T-helper 1 cell (primary cell): ENCODE results near the gene SLC66A1.

ENCODE experiments used
- DNase-seq, 5 donors: peaks; one replicate each; pipeline ENCODE4 v3.0.0-alpha.2; 2012 to 2020

Gene SLC66A1

DNA sequence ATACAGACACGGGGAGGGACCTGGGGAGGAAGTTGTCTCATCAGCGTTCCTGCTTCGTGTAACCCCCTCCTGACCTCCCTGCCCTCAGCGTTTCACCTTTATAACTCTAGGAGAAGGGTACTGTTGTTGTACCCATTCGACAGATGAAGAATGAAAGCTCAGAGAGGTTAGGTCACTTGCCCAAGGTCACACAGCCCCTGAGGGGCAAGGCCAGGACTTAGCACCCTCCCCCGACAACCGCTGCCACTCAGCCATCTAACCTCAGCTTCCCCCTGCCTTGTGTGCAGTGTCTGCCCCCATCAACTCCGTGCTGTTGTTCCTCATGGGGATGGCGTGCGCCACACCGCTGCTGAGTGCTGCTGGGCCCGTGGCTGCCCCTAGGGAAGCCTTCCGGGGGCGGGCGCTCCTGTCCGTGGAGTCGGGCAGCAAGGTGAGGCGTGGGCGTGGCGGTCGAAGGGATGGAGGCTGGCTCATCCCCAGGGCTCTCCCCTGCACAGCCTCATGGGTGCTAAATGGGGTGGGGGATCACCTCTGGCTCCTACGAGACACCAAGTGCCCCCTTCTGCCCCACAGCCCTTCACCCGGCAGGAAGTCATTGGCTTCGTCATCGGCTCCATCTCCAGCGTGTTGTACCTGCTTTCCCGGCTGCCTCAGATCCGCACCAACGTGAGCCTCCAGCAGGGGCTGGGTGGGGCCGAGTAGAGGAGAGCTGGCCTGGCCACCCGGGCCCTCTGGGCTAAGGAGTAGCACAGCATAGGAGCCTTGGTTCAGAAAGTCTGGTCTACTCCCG is 14.0 kb downstream of the SLC66A1 start:
- DNase-seq, result no peak

DNA sequence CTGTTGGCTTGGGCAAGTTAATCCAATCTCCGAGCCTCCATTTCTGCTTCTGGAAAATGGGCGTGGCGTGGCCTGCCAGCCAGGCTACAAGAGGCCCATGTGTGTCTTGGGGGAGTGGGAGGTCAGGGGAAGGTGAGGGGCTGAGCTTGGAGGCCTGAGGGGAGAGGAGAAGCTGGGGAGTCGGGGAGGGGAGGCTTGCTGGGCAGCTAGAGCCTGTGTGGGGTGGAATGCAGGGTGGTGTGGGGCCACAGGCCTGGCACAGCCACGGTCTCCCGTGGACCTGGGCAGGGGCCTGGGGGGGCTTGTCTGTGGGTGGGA is 14.6 kb downstream of the SLC66A1 start:
- DNase-seq, result no peak

DNA sequence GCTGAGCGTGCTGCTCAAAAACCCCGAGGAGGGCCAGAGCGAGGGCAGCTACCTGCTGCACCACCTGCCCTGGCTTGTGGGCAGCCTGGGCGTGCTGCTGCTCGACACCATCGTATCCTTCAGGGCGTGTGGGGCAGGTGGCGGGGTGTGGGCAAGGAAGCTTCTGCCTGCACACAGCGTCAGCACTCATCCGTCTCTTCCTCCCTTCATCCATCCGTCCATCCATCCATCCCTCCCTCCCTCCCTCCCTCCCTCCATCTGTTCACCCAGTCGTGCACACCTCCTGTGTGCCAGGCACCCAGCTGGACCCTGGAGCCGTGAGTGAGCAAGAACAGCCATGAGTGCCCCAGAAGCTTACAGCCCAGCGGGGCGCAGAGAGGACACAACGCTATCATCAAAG is 15.2 kb downstream of the SLC66A1 start:
- DNase-seq, result no peak

DNA sequence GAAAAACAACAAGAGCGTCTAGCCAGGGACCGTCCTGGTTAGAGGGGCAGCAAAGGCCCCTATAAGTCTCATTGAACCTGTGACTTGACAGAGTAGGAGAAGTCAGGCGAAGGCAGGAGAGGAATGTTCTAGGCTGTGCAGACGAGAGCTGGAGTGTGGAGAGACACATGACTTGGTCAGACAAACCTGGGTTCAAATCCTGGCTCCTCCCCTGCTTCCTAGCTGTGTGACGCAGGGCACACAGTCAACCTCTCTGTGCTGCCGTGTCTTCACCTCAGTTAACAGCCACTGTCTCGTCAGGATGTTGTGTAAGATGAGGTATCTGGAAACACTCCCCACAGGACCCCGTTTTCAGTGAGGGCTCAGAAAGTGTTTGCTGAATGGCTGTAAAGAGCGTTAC is 15.6 kb downstream of the SLC66A1 start:
- DNase-seq, result no peak

DNA sequence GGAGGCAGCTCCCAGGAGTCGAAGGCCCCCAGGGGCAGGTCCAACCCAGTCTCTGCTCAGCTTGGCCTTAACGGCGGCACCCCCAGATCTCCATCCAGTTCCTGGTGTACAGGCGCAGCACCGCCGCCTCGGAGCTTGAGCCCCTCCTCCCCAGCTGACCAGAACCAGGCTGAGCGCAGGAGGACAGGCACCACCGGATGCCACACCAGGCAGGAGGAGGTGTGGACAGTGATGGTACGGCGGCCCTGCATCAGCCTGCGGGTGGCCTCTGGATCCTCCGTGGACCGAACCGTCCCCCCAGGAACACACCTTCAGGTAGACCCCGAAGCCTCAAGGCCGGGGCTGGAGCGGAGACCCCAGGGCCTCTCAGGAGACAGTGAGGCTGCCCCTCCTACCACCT is 16.4 kb downstream of the SLC66A1 start:
- DNase-seq, result no peak

DNA sequence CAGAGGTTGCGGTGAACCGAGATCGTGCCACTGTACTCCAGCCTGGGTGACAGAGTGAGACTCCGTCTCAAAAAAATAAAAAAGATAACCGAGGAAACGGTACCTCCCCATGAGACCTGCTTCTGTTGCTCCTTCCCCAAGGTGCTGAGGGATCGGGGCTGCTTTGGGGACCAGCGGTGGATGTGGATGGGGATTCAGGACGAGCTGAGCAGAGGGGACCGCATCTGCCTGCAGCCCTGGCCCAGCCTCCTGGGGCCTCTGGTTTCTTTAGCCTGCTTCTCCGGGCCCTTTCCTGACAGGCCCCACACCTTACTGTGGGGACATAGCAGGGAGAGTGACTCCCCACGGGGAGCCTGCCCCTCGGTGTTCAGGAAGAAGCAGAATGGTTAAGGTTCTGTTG is 17.1 kb downstream of the SLC66A1 start:
- no peak for DNase-seq

DNA sequence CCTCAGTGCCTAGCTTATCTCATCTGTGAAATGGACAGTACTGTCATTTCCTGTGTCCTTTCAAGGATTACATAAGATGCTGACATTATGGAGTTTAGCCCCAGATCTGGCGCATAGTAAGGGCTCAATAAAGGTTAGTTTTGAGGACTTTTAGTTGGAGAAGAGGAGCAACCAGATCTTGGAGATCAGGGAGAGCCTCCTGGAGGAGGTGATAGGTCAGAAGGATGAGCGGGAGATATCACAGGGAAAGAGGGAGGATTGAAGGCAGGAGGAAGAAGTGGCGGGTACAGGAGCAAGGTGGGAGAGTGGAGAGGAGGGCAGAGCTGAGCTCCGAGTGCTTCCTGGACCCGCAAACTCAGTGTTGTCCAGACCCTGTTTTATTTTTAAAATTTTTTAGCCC is 17.5 kb downstream of the SLC66A1 start:
- no peak for DNase-seq

DNA sequence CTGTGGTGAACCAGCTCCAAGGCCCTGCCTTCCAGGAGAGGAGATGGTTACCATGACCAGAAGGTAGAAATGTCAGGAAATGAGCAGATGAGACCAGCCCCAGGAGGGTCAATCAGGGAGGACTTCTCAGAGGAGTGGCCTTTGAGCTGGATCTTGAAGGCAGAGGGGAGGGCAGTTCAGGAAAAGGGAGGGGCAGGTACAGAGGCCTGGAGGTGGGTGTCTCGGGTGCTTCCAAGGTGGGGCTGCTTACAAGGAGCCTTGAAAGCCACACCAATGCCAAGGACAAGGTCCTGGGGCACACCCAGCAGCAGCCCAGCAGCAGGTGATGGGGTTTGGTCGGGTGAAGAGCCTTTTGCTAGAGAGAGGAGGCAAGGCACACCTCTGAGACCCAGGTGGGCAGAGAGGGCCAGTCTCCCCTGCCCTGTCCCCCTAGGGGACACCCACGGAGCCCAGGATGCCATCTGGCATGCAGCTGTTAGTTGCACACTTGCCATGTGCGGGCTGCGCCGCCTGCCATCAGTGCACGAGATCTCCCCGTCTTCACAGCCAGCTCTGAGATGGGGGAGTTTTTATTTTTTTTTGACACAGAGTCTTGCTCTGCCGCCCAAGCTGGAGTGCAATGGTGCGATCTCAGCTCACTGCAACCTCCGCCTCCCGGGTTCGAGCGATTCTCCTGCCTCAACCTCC is 18.5 kb downstream of the SLC66A1 start:
- DNase-seq, result no peak

DNA sequence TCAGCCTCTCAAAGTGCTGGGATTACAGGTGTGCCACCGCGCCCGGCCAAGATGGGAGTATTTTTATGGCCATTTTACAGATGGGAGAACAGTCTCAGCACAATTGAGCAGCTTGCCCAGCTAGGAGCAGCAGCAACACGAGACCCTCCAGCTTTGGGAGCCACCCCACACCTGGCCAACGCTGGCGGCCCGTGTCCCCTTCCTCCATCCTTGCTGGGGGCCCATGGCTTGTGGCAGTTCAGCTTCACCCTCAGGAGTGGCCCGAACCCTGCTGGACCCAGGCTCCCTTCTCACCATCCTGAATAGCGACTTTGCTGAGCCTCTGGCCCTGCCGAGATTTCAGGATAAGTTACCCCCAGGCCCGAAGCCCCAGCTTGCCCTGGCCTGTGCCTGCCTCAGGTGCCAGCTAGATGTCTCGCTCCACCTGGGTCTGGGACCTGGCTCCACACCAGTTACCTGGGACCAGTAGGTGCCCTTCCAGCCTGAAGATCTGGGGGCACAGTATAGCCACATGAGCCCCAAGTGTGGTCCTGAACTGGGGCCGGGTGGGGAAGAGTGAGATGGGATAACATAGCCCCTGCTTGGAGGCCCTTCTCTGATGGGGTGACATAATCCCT is 19.2 kb downstream of the SLC66A1 start:
- no peak for DNase-seq

DNA sequence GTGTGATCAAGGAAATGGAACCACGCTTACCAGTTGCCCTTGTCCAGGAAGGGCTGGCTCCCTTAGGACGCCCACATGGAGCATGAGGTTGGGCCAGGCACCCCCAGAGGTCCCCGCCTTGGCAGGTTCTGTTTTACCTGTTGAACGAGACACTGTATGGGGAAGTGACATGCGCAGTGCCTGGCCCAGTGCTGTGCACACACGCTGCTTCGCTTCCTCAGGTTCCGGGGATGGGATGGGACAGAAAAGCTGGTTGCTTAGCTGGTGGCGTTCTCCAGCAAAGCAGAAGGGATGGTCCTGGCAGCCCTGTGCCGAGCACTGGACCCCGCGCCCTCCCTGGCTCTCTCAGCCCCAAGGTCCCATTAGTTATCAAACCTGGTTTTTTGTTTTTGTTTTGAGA is 20.7 kb downstream of the SLC66A1 start:
- no peak for DNase-seq

DNA sequence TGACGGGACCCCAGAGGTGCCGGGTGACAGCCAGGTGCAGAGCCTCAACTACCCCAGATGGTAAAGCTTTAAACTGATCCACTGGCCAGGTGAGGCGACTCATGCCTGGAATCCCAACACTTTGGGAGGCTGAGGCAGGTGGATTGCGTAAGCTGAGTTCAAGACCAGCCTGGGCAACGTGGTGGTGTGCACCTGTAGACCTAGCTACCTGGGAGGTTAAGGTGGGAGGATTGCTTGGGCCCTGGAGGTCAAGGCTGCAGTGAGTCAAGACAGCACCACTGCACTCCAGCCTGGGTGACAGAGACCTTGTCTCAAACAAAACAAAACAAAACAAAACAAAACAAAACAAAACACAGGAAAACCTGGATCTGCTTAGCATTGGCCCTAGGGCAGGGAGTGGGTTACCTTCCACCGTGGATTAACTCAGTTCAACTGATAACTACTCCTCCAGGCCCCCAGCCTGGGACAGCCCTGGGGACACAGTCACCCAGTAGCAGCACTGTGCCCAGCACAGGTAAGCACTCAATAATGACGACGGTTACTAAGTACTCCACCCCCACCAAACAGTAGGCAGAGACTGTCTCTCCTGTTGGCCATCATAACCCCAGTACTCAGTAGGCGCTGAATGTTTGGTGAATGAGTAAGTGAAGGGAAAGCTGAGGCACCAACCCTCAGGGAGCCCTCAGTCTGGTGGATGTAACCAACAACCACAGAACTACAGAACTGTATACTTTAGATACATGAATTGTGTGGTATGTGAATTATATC is 21.6 kb downstream of the SLC66A1 start:
- no peak for DNase-seq

DNA sequence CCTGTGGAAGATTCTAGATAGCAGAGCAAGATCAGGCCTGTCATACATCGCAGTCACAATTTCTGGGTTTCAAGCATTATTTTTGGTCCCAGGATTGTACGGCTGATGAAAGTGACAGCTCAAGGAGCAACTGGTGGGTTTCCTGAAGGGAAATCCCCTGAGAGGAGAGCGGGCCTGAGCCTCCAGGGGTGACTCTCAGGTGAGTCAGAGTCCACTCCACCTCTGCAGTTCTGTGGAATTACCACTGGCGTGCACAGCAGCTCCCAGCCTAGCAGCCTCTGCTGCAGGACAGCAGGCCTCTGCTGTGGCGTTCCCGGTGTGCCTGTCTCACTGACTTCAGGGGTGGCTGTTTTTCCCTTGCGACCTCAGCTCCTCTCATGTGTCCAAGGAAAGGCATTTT is 24.4 kb downstream of the SLC66A1 start:
- no peak for DNase-seq

DNA sequence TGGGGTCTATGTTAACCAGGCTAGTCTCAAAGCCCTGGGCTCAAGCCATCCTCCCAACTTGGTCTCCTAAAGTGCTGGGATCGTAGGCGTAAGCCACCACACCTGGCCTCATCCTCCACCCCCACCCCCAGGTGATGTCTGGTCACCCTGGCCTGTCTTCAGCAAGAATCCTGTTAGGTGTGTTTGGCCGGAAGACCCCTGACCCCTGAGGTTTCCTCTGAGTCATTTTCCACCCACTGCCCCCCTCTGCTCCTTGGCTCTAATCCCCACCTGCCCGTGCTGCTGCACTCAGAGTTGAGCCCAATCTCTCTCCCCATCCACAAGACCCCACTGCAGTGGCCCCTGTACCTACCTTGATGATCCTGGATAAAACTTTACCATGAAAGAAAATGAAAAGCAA is 25.2 kb downstream of the SLC66A1 start:
- DNase-seq, result no peak

DNA sequence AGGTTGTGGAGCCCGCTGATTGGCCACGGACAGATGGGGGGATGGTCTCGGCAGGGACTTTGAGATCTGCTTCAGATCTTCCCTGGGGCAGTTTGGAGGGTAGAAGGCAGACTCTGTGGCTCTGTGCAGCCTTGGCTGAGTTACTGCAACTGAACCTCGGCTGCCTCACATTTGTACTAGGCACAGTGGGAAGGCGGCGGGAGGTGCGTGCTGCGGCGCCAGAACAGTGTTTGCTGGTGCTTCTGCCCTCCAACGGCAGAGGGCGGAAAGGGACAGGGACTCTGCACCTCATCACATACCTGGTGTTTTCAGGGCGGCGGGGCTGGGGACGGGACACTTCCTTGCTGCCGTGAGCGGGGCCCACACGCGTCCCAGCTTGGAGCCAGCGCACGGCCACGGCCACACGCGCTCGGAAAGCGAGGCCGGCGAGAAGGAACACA is 26.2 kb downstream of the SLC66A1 start:
- DNase-seq, result no peak

DNA sequence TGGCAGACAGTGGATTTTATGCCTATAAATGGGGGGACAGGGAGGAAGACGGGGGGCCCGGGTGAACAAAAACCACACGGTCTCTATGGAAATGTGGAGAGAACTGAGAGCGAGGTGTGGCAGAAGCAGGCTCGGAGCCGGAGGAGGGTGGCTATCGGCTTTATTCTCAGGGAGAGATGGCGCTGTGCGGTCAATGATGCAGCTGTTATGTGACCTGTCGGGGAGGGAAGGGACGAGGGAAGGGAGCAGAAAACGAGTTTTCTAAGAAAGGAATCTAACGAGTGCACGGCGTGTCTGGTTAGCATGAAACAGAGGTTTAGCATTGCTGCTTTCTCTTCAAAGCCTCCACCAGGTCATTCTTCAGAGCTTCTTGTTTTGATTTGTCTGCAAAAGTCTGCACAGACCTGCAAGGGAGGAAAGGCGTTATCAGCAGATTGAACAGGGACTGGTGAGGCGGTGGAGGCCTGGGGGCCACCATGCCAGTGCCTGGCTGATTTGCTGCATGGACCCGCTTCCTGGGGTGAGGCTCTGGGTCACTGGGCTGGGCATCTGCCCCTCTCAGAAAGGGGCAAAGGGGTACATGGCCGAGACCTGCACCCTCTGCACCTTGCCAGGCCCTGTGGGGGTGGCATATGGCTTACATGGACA is 27.2 kb downstream of the SLC66A1 start:
- no peak for DNase-seq

DNA sequence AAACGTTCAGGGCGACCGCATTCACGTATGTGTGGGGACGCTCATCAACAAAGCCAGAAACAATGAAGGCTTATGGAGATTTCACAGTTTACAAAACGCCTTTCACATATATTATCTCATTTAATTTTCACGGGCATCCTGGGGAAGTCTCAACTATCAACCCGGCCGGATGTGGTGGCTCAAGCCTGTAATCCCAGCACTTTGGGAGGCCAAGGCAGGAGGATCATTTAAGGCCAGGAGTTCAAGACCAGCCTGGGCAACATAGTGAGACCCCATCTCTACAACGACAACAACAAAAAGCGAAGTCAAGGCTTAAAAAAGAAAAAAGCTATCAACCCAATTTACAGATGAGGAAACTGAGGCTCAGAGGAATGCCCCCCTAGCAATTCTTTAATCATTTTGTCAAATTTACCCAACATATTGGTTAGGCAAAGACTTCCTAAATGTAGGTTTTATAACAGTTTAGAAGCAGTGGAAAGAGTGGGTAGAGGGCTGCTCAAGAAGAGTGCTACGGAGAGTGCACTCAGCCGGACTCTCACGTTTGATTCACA is 28.3 kb downstream of the SLC66A1 start:
- no peak for DNase-seq

DNA sequence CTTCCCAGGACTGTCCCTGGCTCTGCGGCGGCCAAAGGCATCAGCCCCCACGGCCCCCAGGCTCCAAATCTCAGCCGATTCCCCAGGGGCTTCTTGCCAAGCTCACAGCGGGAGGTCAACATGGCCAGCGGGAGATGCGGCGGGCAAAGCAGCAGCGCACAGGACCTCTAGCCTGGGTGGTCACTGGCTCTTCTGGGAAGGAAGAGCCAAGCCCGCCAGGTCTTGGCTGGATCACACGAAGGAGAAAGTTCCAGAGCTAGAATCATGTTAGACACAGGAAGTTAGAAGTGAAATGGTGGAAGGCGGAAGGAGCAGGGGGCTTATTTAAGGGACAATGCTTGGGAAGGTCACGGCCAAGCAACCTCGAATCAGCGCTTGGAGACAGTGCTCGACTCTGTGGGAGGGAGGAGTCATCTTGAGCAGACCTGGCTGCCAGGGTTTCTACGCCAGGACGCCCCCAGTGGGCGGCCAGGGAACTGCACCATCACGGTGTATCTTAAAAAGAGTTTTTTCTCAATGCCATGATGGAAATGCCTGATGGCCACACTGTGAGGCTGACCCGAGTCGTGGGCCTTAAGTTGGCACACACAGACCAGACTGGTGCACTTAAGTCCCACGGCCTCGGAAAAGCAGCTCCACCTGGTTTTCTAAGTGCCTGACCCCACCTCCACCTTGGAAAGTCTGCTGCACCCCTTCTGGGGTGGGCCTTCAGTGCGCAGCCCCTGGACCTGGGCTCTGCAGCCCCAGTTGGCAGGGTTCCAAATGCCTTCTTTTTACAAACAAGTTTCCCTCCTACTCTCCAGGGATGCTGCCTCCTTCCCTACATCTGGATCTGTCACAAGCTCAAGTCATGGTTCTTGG is 29.3 kb downstream of the SLC66A1 start:
- DNase-seq, result peak; percentile 52 to 64 (median 57)

DNA sequence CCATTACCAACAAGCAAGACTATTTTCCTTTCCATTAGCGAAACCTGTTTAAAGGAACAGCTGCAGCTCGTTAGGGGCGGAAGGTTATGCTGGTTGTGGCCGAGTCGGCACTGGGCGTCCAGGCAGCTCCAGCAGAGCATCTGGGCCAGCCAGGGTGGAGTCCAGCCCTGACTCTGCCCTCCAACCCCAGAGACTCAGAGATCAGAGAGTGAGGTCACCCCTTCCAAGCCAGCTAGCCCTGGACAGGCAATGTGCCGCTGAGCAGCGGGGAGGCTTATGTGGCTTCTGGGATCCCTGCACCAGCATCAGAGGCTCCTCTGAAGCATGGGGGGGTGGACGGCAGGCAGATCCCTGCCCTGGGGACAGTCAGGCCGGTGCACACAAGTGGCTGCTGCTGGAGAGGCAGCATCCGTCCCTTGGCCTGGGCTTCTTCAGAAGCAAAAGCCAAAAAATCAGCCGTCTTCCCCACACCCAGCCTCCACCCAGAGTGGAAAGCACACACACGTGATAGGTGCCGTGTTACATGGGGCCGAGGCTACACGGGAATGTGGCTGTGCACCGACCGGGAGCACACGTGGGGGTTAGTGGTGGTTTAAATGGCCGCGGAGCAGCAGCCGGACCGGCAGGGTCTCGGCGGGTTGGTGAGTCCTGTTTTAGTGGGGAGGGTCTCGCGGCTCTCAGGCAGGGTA is 30.1 kb downstream of the SLC66A1 start:
- DNase-seq, result no peak

DNA sequence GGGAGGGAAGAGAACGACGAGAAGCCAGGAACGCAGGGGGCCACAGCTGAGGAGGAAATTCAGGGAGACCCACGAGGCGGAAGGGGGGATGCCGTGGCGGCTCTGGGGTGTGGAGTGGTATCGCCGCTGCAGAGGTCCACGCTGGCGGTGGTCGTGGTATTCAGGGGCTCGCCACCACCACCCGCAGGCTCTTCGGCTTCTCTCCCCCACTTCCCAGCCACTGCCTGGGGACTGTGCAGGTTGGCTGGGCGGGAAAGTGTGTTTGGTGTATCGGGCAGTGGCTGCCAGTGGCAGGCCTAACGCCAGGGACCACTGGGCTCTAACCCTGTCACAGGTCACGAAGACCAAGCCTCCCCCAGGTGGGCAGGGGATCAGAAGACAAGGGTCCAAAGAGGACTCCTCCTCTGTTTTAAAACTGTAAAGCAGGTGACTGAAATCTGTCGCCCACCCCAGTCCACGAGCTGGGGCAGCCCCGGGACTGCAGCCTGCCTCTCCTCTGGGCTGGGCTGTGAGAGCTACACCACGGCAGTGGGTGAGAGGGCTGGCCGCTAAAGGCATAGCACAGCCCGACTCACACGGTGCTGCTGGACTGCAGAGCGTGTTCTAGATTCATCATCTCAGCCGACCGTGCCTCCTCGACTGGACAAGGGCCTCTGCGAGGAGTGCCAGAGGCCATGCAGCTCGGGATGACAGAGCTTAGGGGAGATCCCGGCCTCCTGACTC is 30.9 kb downstream of the SLC66A1 start:
- DNase-seq, result no peak
